Endodermal cell (in vitro differentiated cells): Measurements from ENCODE around the gene ZNF646. TPM values are rescaled to one million over a fixed set of nuclear protein-coding genes. Genes with fewer than 3 reads are reported as not detected.

Source experiments
- DNase-seq: peaks from one replicate; pipeline ENCODE4 v3.0.0-alpha.2; 2017
- H3K27ac ChIP-seq: 2 replicates; pipeline ENCODE4 v1.5.1; 2013; ENCODE audit warnings: mild to moderate bottlenecking, low read depth, low read length, moderate library complexity
- H3K27me3 ChIP-seq: 2 replicates; pipeline ENCODE4 v1.6.1; 2013; ENCODE audit warnings: mild to moderate bottlenecking, low read length, moderate library complexity; ENCODE audit not compliant: insufficient read depth, control insufficient read depth, poor library complexity, severe bottlenecking
- H3K36me3 ChIP-seq: 2 replicates; pipeline ENCODE4 v1.7.0; 2013; ENCODE audit warnings: mild to moderate bottlenecking, low read length, moderate library complexity; ENCODE audit not compliant: control insufficient read depth, insufficient read depth
- H3K4me1 ChIP-seq: one replicate; pipeline ENCODE4 v1.7.0; 2013; ENCODE audit warnings: low read length; ENCODE audit not compliant: control insufficient read depth, insufficient read depth
- H3K4me3 ChIP-seq: 2 replicates; pipeline ENCODE4 v1.5.1; 2013; ENCODE audit warnings: mild to moderate bottlenecking, low read length, moderate library complexity
- H3K9ac ChIP-seq: 2 replicates; pipeline ENCODE4 v1.6.1; 2013; ENCODE audit warnings: mild to moderate bottlenecking, low read length, moderate library complexity; ENCODE audit not compliant: poor library complexity, severe bottlenecking; ENCODE audit errors: extremely low read depth
- H3K9me3 ChIP-seq: 2 replicates; pipeline ENCODE4 v1.6.1; 2013; ENCODE audit warnings: mild to moderate bottlenecking, low read length, moderate library complexity; ENCODE audit not compliant: control insufficient read depth
- H3K27ac Mint-ChIP-seq: 2 replicates; pipeline ENCODE4 v1.8.0; 2020; ENCODE audit warnings: mixed read lengths
- H3K27me3 Mint-ChIP-seq: 2 replicates; pipeline ENCODE4 v1.8.0; 2021; ENCODE audit warnings: mild to moderate bottlenecking, mixed read lengths; ENCODE audit not compliant: insufficient read depth
- H3K36me3 Mint-ChIP-seq: 2 replicates; pipeline ENCODE4 v1.8.0; 2020; ENCODE audit warnings: low read depth, mixed read lengths
- H3K4me1 Mint-ChIP-seq: 2 replicates; pipeline ENCODE4 v1.8.0; 2020; ENCODE audit warnings: mixed read lengths
- H3K4me3 Mint-ChIP-seq: 2 replicates; pipeline ENCODE4 v1.8.0; 2020; ENCODE audit warnings: mild to moderate bottlenecking, moderate library complexity, mixed read lengths
- H3K9me3 Mint-ChIP-seq: 2 replicates; pipeline ENCODE4 v1.8.0; 2020; ENCODE audit warnings: mild to moderate bottlenecking, mixed read lengths
- WGBS, 2 experiments: methylation state at CpG; one replicate each; pipeline versions ENCODE4 v1.1.5 to v1.1.7; 2013; ENCODE audit warnings: missing lambda C conversion rate in 2 of 2, mixed read lengths in 1 of 2; ENCODE audit not compliant: insufficient coverage in 1 of 2, insufficient read length in 1 of 2; 5-methylcytosine and 5-hydroxymethylcytosine counted together
- total RNA-seq, 2 donors: library from RNA; stranded (reverse); fragmentation: NEBNext Ultra II Directional in 1 of 2; extraction: Animal tissue kit (Norgen Biotek cat#: 25700) in 1 of 2; gene quantifications; 2 replicates in 1 of 2; 3 replicates in 1 of 2; pipeline ENCODE4 v1.2.1, GENCODE V29; 2021
- TF ChIP-seq, protein P1 (sequence below): fragments of 200-600 bp; sonication (generic); conservative IDR thresholded peaks from 2 replicates; pipeline ENCODE4 v1.5.0; 2021; ENCODE audit warnings: antibody characterized with exemption, mild to moderate bottlenecking

Gene ZNF646
- total RNA-seq, 2 donors from 2014 or later = 24.9 to 29.2 TPM

DNA sequence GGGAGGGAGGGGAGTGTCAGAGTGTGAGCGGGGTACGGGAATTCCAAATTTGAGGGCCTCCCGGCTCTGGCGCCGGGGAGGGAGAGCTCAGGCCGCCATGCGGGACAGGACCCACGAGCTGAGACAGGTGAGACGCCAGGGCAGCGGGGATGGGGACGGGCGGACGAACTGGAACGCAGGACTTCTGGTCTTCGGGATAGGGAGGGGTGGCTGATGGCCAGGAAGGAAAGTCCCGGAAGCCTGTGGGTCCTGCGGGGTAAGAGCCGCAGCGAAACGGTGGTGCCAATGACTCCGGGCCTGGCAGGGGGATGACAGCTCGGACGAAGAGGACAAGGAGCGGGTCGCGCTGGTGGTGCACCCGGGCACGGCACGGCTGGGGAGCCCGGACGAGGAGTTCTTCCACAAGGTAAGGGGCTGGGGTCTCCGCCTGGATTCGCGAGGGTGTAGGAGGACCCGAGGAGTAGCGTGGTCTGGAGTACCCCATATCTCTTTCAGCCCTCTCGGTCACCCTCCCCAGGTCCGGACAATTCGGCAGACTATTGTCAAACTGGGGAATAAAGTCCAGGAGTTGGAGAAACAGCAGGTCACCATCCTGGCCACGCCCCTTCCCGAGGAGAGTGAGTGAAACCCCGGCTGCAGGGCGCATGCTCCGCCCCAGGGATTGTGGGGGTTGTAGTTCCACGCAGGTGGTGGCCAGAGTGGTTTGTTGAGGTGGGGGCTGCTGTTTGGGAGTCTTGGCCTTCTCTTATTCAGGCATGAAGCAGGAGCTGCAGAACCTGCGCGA lies 40.3 kb upstream of the ZNF646 start:
- peak overlapping the region; percentile 90 for H3K4me3 Mint-ChIP-seq
- H3K27ac Mint-ChIP-seq = peak overlapping the region; percentile 80
- Histone ChIP-seq H3K36me3 (peaks cover 6% of the 10 kb centered on the region), H3K27ac (no peak overlapping the region), H3K27me3 (no peaks in the 10 kb centered on the region), H3K9me3 (no peaks in the 10 kb centered on the region), H3K4me1 (no peaks in the 10 kb centered on the region), H3K4me3 (peak overlapping the region; percentile 98), H3K9ac (peak overlapping the region; percentile 78)
- peaks cover 6% of the 10 kb centered on the region for H3K4me1 Mint-ChIP-seq
- peaks cover 18% of the 10 kb centered on the region for H3K36me3 Mint-ChIP-seq
- H3K27me3 Mint-ChIP-seq = peaks cover 8% of the 10 kb centered on the region
- DNase-seq = peak; percentile 93
- no peaks in the 10 kb centered on the region for H3K9me3 Mint-ChIP-seq
- TF ChIP-seq, protein P1, sequence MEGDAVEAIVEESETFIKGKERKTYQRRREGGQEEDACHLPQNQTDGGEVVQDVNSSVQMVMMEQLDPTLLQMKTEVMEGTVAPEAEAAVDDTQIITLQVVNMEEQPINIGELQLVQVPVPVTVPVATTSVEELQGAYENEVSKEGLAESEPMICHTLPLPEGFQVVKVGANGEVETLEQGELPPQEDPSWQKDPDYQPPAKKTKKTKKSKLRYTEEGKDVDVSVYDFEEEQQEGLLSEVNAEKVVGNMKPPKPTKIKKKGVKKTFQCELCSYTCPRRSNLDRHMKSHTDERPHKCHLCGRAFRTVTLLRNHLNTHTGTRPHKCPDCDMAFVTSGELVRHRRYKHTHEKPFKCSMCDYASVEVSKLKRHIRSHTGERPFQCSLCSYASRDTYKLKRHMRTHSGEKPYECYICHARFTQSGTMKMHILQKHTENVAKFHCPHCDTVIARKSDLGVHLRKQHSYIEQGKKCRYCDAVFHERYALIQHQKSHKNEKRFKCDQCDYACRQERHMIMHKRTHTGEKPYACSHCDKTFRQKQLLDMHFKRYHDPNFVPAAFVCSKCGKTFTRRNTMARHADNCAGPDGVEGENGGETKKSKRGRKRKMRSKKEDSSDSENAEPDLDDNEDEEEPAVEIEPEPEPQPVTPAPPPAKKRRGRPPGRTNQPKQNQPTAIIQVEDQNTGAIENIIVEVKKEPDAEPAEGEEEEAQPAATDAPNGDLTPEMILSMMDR = no peak
- whole genome bisulfite sequencing, 2 experiments = 0% methylated on average over 17 to 47 of the region's 47 CpGs

DNA sequence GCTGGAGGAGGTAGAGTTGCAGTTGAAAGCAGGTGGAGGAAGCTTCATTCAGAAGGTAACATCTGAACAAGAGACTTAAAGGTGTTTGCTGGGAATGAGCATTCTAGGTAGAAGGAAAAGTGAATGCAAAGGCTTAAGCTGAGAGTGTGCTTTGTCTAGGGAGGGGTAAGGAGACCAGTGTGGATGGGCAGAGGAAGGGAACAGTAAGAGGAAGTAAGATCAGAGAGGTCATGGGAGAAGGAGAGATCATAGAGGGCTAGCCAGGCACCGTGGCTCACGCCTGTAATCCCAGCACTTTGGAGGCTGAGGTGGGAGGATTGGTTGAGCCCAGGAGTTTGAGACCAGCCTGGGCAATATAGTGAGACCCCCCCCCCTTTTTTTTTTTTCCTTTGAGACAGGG lies 37.5 kb upstream of the ZNF646 start:
- Histone ChIP-seq H3K27ac (no peak overlapping the region), H3K27me3 (no peaks in the 10 kb centered on the region), H3K9ac (no peak overlapping the region), H3K4me3 (no peak overlapping the region), H3K9me3 (no peaks in the 10 kb centered on the region), H3K36me3 (peaks cover 6% of the 10 kb centered on the region), H3K4me1 (no peaks in the 10 kb centered on the region)
- no peak for DNase-seq
- WGBS, 2 experiments = 76% methylated on average over 2 of the region's 2 CpGs; no CpG with 5 or more reads in 1 of the 2 experiments
- Mint-ChIP-seq H3K27me3 (peaks cover 1% of the 10 kb centered on the region), H3K4me1 (peaks cover 6% of the 10 kb centered on the region), H3K9me3 (no peaks in the 10 kb centered on the region), H3K27ac (no peak overlapping the region), H3K36me3 (peaks cover 30% of the 10 kb centered on the region), H3K4me3 (no peak overlapping the region)
- TF ChIP-seq, protein P1 = no peak

- H3K4me1 Mint-ChIP-seq = peaks cover 2% of the 10 kb centered on the region
- no peak for DNase-seq
- TF ChIP-seq, protein P1 = no peak
- H3K9me3 ChIP-seq = no peaks in the 10 kb centered on the region
- no peaks in the 10 kb centered on the region for H3K9me3 Mint-ChIP-seq
- H3K27ac ChIP-seq = no peak overlapping the region
- no peak overlapping the region for H3K27ac Mint-ChIP-seq
- H3K4me3 Mint-ChIP-seq = no peak overlapping the region
- H3K27me3 Mint-ChIP-seq = no peaks in the 10 kb centered on the region
- no peaks in the 10 kb centered on the region for H3K27me3 ChIP-seq
- peaks cover 30% of the 10 kb centered on the region for H3K36me3 Mint-ChIP-seq
- H3K9ac ChIP-seq = no peak overlapping the region
- no peaks in the 10 kb centered on the region for H3K4me1 ChIP-seq
- H3K36me3 ChIP-seq = peaks cover 15% of the 10 kb centered on the region
- H3K4me3 ChIP-seq = no peak overlapping the region
- 92% methylated on average over 2 of the region's 2 CpGs; no CpG with 5 or more reads in 1 of the 2 experiments for whole genome bisulfite sequencing, 2 experiments
Measured at GRCh38 chr16:31038993-31039392, 35.2 kb upstream of the ZNF646 start.
